ENCODE data around the gene RASA4.
"Not testable (repeated sequence)": the region's sequence is repeated elsewhere in the genome, so short reads cannot be mapped to it uniquely, and the experiment has no call there.

RASA4 gene

GRCh38 chr7:102604431-102605145, 12.0 kb downstream of the RASA4 start:
- not testable (repeated sequence) for DNase-seq

- DNase-seq = not testable (repeated sequence)
Observed at GRCh38 chr7:102602317-102602716, 14.2 kb downstream of the RASA4 start.

GRCh38 chr7:102599699-102600098, 16.9 kb downstream of the RASA4 start:
- not testable (repeated sequence) for DNase-seq

- not testable (repeated sequence) for DNase-seq
Observed at GRCh38 chr7:102596036-102596435, 20.5 kb downstream of the RASA4 start.

GRCh38 chr7:102593637-102594334, 22.8 kb downstream of the RASA4 start:
- not testable (repeated sequence) for DNase-seq

GRCh38 chr7:102592477-102593019, 24.0 kb downstream of the RASA4 start:
- DNase-seq = peak in 4 of 5 donors; percentile 8 to 36 (median 24)

GRCh38 chr7:102589857-102590256, 26.7 kb downstream of the RASA4 start:
- not testable (repeated sequence) for DNase-seq

GRCh38 chr7:102583495-102583894, 33.1 kb downstream of the RASA4 start:
- DNase-seq = not testable (repeated sequence)

GRCh38 chr7:102581722-102582121, 34.8 kb downstream of the RASA4 start:
- DNase-seq = not testable (repeated sequence)

- DNase-seq = not testable (repeated sequence)
Observed at GRCh38 chr7:102578486-102578885, 38.1 kb downstream of the RASA4 start.

- not testable (repeated sequence) for DNase-seq
Observed at GRCh38 chr7:102577315-102578240, 39.0 kb downstream of the RASA4 start.

- not testable (repeated sequence) for DNase-seq
Observed at GRCh38 chr7:102576363-102576762, 40.2 kb downstream of the RASA4 start.

GRCh38 chr7:102574607-102575006, 41.9 kb downstream of the RASA4 start:
- not testable (repeated sequence) for DNase-seq

- peak; percentile 87 to 100 (median 98) for DNase-seq
Observed at GRCh38 chr7:102572261-102573239, 44.0 kb downstream of the RASA4 start, which contains the start of gene POLR2J3. Gene POLR2J3, minus strand, starts transcription at chr7:102572583. Its CDS starts 62 bp downstream, at chr7:102572521.

GRCh38 chr7:102568620-102569019, 47.9 kb downstream of the RASA4 start:
- DNase-seq = not testable (repeated sequence)

GRCh38 chr7:102550808-102551422, 65.6 kb downstream of the RASA4 start, which contains the start of gene SPDYE2:
Gene SPDYE2, plus strand, starts transcription at chr7:102551226. Its CDS starts 2,030 bp downstream, at chr7:102553256.
- DNase-seq = not testable (repeated sequence)

- DNase-seq = not testable (repeated sequence)
Observed at GRCh38 chr7:102546353-102546752, 70.2 kb downstream of the RASA4 start.

GRCh38 chr7:102545288-102545687, 71.3 kb downstream of the RASA4 start:
- not testable (repeated sequence) for DNase-seq

- DNase-seq = not testable (repeated sequence)
Observed at GRCh38 chr7:102544372-102544771, 72.2 kb downstream of the RASA4 start.

- not testable (repeated sequence) for DNase-seq
Observed at GRCh38 chr7:102543596-102543995, 73.0 kb downstream of the RASA4 start, which contains the start of gene UPK3BL2. Gene UPK3BL2, minus strand, starts transcription at chr7:102543696. Its CDS starts 60 bp downstream, at chr7:102543636.

Data from T-helper 1 cell (primary cell).